A673 (cell line): Measurements from ENCODE around the gene LIPI. TPM values are rescaled to one million over a fixed set of nuclear protein-coding genes. Genes with fewer than 3 reads are reported as not detected.
A peak's percentile ranks its signal among the peaks of the same experiment; 100 is the strongest.
"Not testable (repeated sequence)": the region's sequence is repeated elsewhere in the genome, so short reads cannot be mapped to it uniquely, and the experiment has no call there.

ENCODE experiments used
- BruUV-seq: library from RNA; stranded (reverse); fragments of 400-500 nt; replicated peaks from 2 replicates; lab custom pipeline; 2021; lab: Mats Ljungman, UMichigan
- CTCF ChIA-PET: fragments of 300-600 bp; sonication (Branson Sonifier 250); formaldehyde crosslinking; loops from one replicate; lab custom pipeline; 2022; ENCODE audit warnings: antibody characterized with exemption; lab: Charles Lee
- POLR2A ChIA-PET: fragments of 300-600 bp; sonication (Branson Sonifier 250); formaldehyde crosslinking; loops from one replicate; lab custom pipeline; 2022; ENCODE audit warnings: antibody characterized with exemption; ENCODE audit not compliant: low non-redundant PET; lab: Charles Lee
- DNase-seq: peaks from one replicate; pipeline ENCODE4 v3.0.0-alpha.2; 2015; ENCODE audit warnings: low spot score
- H3K27ac ChIP-seq: fragments of 200-600 bp; sonication (generic); 2 replicates; pipeline ENCODE4 v1.5.1; 2016; ENCODE audit warnings: mixed run types, low read depth, mild to moderate bottlenecking, mixed read lengths, antibody characterized with exemption, low read length; ENCODE audit not compliant: poor library complexity, severe bottlenecking
- H3K27me3 ChIP-seq: fragments of 200-600 bp; sonication (generic); replicated peaks from 2 replicates; pipeline ENCODE4 v1.6.1; 2017; ENCODE audit warnings: mixed run types, low read depth, mild to moderate bottlenecking, mixed read lengths, antibody characterized with exemption, low read length; ENCODE audit not compliant: insufficient read depth, poor library complexity
- H3K36me3 ChIP-seq: fragments of 200-600 bp; sonication (generic); 2 replicates; pipeline ENCODE4 v1.6.1; 2016; ENCODE audit warnings: mixed run types, mild to moderate bottlenecking, mixed read lengths, antibody characterized with exemption, low read length; ENCODE audit not compliant: insufficient read depth, poor library complexity, severe bottlenecking
- H3K4me1 ChIP-seq: fragments of 200-600 bp; sonication (generic); 2 replicates; pipeline ENCODE4 v1.6.1; 2017; ENCODE audit warnings: mixed run types, mild to moderate bottlenecking, mixed read lengths, antibody characterized with exemption, low read length; ENCODE audit not compliant: insufficient read depth, poor library complexity, severe bottlenecking
- H3K4me3 ChIP-seq: fragments of 200-600 bp; sonication (generic); 2 replicates; pipeline ENCODE4 v1.5.1; 2016; ENCODE audit warnings: low read depth, mixed run types, mild to moderate bottlenecking, mixed read lengths, low read length; ENCODE audit not compliant: poor library complexity, severe bottlenecking
- H3K9me3 ChIP-seq: fragments of 200-600 bp; sonication (generic); 2 replicates; pipeline ENCODE4 v1.6.1; 2016; ENCODE audit warnings: mixed run types, low read depth, mild to moderate bottlenecking, mixed read lengths, antibody characterized with exemption, low read length; ENCODE audit not compliant: poor library complexity, severe bottlenecking
- EZH2 ChIP-seq: fragments of 200-600 bp; sonication (generic); IDR thresholded peaks from 2 replicates; pipeline ENCODE4 v1.6.1; 2017; ENCODE audit warnings: borderline replicate concordance, low read depth, mild to moderate bottlenecking, mixed read lengths, antibody characterized with exemption, low read length; ENCODE audit not compliant: poor library complexity, severe bottlenecking
- intact Hi-C: fragments of 100-400 bp; cut with micrococcal nuclease; formaldehyde crosslinking; loops from one replicate; pipeline ENCODE4 v1.10.0; 2022; ENCODE audit not compliant: unreplicated experiment
- total RNA-seq: library from RNA; stranded (reverse); gene quantifications from 2 replicates; pipeline ENCODE4 v1.2.3, GENCODE V29; 2021
- TF ChIP-seq, protein P1 (sequence below): fragments of 300-800, 200-600 bp; sonication (generic); conservative IDR thresholded peaks from 2 replicates; pipeline ENCODE4 v1.5.1; 2017; ENCODE audit warnings: low read depth, mild to moderate bottlenecking, antibody characterized with exemption, low read length, moderate library complexity, mixed read lengths

LIPI gene
- total RNA-seq, 1 experiment from 2014 or later, result 138 TPM

DNA sequence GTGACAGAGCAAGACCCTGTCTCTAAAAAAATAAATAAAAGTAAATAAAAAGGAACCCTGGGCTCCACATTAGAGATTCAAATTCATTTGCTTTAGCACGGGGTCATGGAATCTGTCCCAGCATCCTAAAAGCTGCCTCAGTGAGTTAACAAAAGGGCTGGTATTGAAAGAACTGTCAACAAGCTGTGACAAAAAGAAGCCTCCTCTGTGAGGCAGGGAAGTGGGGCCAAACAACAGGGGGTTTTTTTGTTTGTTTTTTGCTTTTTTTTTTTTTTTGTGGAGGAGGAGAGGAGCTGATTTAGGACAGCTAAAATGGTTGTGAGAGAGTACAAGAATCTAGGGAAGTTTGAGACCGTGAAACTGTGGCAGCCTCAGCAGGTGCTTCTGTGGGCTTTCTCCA is 115.7 kb downstream of the LIPI start:
- no peak overlapping the region for H3K27ac ChIP-seq
- no peaks in the 10 kb centered on the region for H3K4me1 ChIP-seq
- H3K36me3 ChIP-seq, result no peaks in the 10 kb centered on the region
- TSS peak; percentile 7 for BruUV-seq
- CTCF ChIA-PET, result no interaction called here
- DNase-seq, result no peak
- POLR2A ChIA-PET, result interaction anchor here (0.6 kb wide), 1 partner anchor 1044 kb away, joined by 4 read pairs; no protein-coding TSS in a partner anchor
- no peak overlapping the region for H3K4me3 ChIP-seq
- no peaks in the 10 kb centered on the region for H3K27me3 ChIP-seq
- no peaks in the 10 kb centered on the region for H3K9me3 ChIP-seq
- intact Hi-C loops, result no loop called here
- TF ChIP-seq EZH2, result no peak
- TF ChIP-seq, protein P1, sequence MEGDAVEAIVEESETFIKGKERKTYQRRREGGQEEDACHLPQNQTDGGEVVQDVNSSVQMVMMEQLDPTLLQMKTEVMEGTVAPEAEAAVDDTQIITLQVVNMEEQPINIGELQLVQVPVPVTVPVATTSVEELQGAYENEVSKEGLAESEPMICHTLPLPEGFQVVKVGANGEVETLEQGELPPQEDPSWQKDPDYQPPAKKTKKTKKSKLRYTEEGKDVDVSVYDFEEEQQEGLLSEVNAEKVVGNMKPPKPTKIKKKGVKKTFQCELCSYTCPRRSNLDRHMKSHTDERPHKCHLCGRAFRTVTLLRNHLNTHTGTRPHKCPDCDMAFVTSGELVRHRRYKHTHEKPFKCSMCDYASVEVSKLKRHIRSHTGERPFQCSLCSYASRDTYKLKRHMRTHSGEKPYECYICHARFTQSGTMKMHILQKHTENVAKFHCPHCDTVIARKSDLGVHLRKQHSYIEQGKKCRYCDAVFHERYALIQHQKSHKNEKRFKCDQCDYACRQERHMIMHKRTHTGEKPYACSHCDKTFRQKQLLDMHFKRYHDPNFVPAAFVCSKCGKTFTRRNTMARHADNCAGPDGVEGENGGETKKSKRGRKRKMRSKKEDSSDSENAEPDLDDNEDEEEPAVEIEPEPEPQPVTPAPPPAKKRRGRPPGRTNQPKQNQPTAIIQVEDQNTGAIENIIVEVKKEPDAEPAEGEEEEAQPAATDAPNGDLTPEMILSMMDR, result no peak

DNA sequence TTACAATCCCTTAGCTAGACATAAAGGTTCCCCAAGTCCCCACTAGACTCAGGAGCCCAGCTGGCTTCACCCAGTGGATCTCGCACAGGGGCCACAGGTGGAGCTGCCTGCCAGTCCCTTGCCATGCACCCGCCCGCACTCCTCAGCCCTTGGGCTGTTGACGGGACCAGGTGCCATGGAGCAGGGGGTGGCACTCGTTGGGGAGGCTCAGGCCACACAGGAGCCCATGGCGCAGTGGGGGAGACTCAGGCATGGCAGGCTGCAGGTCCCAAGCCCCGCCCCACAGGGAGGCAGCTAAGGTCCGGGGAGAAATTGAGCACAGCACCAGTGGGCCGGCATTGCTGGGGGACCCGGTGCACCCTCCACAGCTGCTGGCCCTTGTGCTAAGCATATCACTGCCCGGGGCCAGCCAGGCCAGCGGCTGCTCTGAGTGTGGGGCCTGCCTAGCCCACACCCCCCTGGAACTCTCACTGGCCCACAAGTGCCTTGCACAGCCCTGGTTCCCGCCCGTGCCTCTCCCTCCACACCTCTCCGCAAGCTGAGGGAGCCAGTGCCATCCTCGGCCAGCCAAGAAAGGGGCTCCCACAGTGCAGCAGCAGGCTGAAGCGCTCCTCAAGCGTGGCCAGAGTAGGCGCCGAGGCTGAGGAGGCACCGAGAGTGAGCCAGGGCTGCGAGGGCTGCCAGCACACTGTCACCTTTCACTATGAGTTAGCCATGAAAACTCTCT is 117.8 kb downstream of the LIPI start:
- BruUV-seq, result no TSS peak
- Histone ChIP-seq H3K36me3 (no peaks in the 10 kb centered on the region), H3K4me3 (no peak overlapping the region), H3K4me1 (no peaks in the 10 kb centered on the region), H3K27ac (no peak overlapping the region), H3K9me3 (peaks cover 5% of the 10 kb centered on the region), H3K27me3 (no peaks in the 10 kb centered on the region)
- ChIA-PET POLR2A (no interaction called here), CTCF (no interaction called here)
- intact Hi-C loops, result no loop called here
- no peak for TF ChIP-seq EZH2
- TF ChIP-seq, protein P1, result no peak
- no peak for DNase-seq

DNA sequence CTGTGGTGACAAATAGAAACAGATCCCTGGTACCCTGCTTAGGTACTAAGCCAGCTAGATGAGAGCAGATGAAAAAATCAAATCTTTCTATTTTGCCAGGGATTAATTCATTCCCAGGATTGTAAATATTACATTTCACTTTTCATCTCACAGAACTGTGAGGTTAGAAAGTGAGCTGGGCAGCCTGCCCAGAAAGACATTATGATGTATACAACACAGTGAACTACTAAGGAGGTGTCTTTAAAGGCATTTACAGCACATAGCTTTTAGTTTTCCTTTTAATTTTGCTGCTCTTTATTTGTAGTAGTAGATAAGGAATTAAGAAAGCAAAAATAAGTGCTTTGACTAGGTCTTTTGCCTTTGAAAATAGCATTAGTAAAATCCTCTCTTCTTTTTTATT is 120.6 kb downstream of the LIPI start:
- H3K36me3 ChIP-seq, H3K4me3 ChIP-seq, intact Hi-C loops, H3K9me3 ChIP-seq, CTCF ChIA-PET, H3K4me1 ChIP-seq, H3K27me3 ChIP-seq, H3K27ac ChIP-seq, BruUV-seq: not testable (repeated sequence)
- peak; percentile 25 for DNase-seq
- POLR2A ChIA-PET, result interaction anchor here (0.7 kb wide), 1 partner anchor 57 kb away, joined by 3 read pairs; no protein-coding TSS in a partner anchor

DNA sequence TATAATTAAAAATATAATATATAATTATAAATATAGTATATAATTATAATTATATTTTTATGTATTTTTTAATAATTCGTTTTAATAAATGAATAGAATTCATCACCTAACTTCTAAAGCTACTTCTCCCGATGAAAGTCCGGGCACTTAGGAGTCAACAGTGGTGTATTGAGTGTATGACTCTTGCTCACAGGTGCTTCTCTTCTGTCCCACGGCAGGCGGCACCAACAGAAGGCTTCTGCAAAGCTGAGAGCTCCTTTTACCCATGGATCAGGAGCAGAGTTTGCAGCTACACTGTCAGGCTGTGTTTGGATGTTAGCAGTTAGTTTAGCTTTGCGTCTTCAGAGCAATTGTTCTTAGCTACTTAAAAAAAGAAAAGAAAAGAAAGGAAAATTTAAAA is 122.4 kb downstream of the LIPI start:
- Histone ChIP-seq H3K36me3 (peaks cover 2% of the 10 kb centered on the region), H3K4me3 (no peak overlapping the region), H3K9me3 (peaks cover 5% of the 10 kb centered on the region), H3K27me3 (no peaks in the 10 kb centered on the region), H3K4me1 (no peaks in the 10 kb centered on the region), H3K27ac (no peak overlapping the region)
- CTCF ChIA-PET, result no interaction called here
- DNase-seq, result no peak
- POLR2A ChIA-PET, result no interaction called here
- TF ChIP-seq, protein P1, result no peak
- TF ChIP-seq EZH2, result no peak
- intact Hi-C loops, result no loop called here
- no TSS peak for BruUV-seq
